Measurements from ENCODE around the gene CBX5. TPM values are rescaled to one million over a fixed set of nuclear protein-coding genes. Genes with fewer than 3 reads are reported as not detected.

The CBX5 gene
- total and polyA plus RNA-seq, 9 of the 15 experiments (the other 6 are each of a cell fraction or from before 2014, with no cell fraction given): 32.6 to 102 (median 59.2) TPM

GRCh38 chr12:54292083-54292930, 12.4 kb upstream of the CBX5 start (continued):
- TF ChIP-seq TAF1 (IDR thresholded peaks at IDR 0.05; ENCODE audit: control insufficient read depth, extremely low read depth, insufficient read depth, low read length, severe bottlenecking) (no peak), CAMTA2 (CRISPR knock-in tag; conservative IDR thresholded peaks at IDR 0.05) (no peak), RFX1 (IDR thresholded peaks at IDR 0.05) (no peak), ZFP1 (CRISPR knock-in tag; IDR thresholded peaks at IDR 0.05) (no peak), CREB3 (tag; conservative IDR thresholded peaks at IDR 0.05; ENCODE audit: low read depth) (no peak), KAT8 (IDR thresholded peaks at IDR 0.05; ENCODE audit: low read depth) (no peak), POLR2A (conservative IDR thresholded peaks at IDR 0.05) (peak; percentile 46; the same call in 1 of the 2 replicates), XRCC5 (IDR thresholded peaks at IDR 0.05; ENCODE audit: low read depth, low read length) (no peak), ZNF280B (CRISPR knock-in tag; IDR thresholded peaks at IDR 0.05) (no peak), FOXP4 (CRISPR knock-in tag; IDR thresholded peaks at IDR 0.05; ENCODE audit: borderline replicate concordance) (no peak), MYNN (IDR thresholded peaks at IDR 0.05) (0 out of 2 replicates have a peak, but pooled peaks have one; percentile 19), MYNN (CRISPR knock-in tag; IDR thresholded peaks at IDR 0.05) (no peak), RBBP5 (IDR thresholded peaks at IDR 0.05; ENCODE audit: borderline replicate concordance, insufficient read depth, low read length, poor library complexity, severe bottlenecking) (peak; percentile 78), HDAC3 (IDR thresholded peaks at IDR 0.05; ENCODE audit: borderline replicate concordance, partially characterized antibody) (no peak), ZNF311 (CRISPR knock-in tag; IDR thresholded peaks at IDR 0.05) (no peak), SMAD2 (IDR thresholded peaks at IDR 0.05; ENCODE audit: low read depth, low read length) (no peak), NFE2 (IDR thresholded peaks at IDR 0.05; ENCODE audit: low read depth) (no peak), HNRNPUL1 (IDR thresholded peaks at IDR 0.05; ENCODE audit: low read length) (no peak), CBFA2T2 (conservative IDR thresholded peaks at IDR 0.05) (no peak), STAG1 (CRISPR knock-in tag; IDR thresholded peaks at IDR 0.05; ENCODE audit: borderline replicate concordance) (0 out of 2 replicates have a peak, but pooled peaks have one; percentile 13)
- TF ChIP-seq, protein P1, sequence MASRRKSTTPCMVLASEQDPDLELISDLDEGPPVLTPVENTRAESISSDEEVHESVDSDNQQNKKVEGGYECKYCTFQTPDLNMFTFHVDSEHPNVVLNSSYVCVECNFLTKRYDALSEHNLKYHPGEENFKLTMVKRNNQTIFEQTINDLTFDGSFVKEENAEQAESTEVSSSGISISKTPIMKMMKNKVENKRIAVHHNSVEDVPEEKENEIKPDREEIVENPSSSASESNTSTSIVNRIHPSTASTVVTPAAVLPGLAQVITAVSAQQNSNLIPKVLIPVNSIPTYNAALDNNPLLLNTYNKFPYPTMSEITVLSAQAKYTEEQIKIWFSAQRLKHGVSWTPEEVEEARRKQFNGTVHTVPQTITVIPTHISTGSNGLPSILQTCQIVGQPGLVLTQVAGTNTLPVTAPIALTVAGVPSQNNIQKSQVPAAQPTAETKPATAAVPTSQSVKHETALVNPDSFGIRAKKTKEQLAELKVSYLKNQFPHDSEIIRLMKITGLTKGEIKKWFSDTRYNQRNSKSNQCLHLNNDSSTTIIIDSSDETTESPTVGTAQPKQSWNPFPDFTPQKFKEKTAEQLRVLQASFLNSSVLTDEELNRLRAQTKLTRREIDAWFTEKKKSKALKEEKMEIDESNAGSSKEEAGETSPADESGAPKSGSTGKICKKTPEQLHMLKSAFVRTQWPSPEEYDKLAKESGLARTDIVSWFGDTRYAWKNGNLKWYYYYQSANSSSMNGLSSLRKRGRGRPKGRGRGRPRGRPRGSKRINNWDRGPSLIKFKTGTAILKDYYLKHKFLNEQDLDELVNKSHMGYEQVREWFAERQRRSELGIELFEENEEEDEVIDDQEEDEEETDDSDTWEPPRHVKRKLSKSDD (conservative IDR thresholded peaks at IDR 0.05; ENCODE audit: low read length): no peak
